Lower lobe of right lung (tissue), 2 donors: ENCODE data around the gene PODN. TPM values are rescaled to one million over a fixed set of nuclear protein-coding genes. Genes with fewer than 3 reads are reported as not detected.
A peak's percentile ranks its signal among the peaks of the same experiment; 100 is the strongest.

Experiments
- ATAC-seq, 2 donors: fragments of 200-7000 bp; cut with Tn5 transposase; one replicate each; pipeline ENCODE4 v1.9.1; 2020 to 2022; ENCODE audit warnings: mild to moderate bottlenecking in 2 of 2, moderate library complexity in 2 of 2
- DNase-seq: peaks from one replicate; pipeline ENCODE4 v3.0.0-alpha.2; 2020
- H3K27ac ChIP-seq: fragments of 200-600 bp; one replicate; pipeline ENCODE4 v1.8.0; 2022
- H3K27me3 ChIP-seq: fragments of 200-600 bp; one replicate; pipeline ENCODE4 v1.8.0; 2022; ENCODE audit warnings: low read depth
- H3K36me3 ChIP-seq: fragments of 200-600 bp; one replicate; pipeline ENCODE4 v1.8.0; 2022; ENCODE audit warnings: mild to moderate bottlenecking
- H3K4me1 ChIP-seq: fragments of 200-600 bp; one replicate; pipeline ENCODE4 v1.8.0; 2022
- H3K4me3 ChIP-seq: fragments of 200-600 bp; one replicate; pipeline ENCODE4 v1.8.0; 2022; ENCODE audit warnings: mild to moderate bottlenecking
- H3K9me3 ChIP-seq: fragments of 200-600 bp; one replicate; pipeline ENCODE4 v1.8.0; 2022
- intact Hi-C: fragments of 100-400 bp; cut with DNase I; formaldehyde crosslinking; loops from one replicate; pipeline ENCODE4 v1.11.0; 2022
- total RNA-seq: library from RNA; stranded (reverse); fragmentation: NEBNext Ultra II Directional; extraction: Animal tissue kit (Norgen Biotek cat#: 25700); gene quantifications from one replicate; pipeline ENCODE4 v1.2.1, GENCODE V29; 2021
- TF ChIP-seq, protein P1 (sequence below): fragments of 200-600 bp; IDR thresholded peaks from one replicate; pipeline ENCODE4 v1.8.0; 2022; ENCODE audit warnings: antibody characterized with exemption, mild to moderate bottlenecking
- donor health status: DM: no; HTN: yes; CAD: no; lungs with severe emphysema.

PODN gene
- total RNA-seq, 1 donor from 2014 or later = 64.0 TPM

DNA sequence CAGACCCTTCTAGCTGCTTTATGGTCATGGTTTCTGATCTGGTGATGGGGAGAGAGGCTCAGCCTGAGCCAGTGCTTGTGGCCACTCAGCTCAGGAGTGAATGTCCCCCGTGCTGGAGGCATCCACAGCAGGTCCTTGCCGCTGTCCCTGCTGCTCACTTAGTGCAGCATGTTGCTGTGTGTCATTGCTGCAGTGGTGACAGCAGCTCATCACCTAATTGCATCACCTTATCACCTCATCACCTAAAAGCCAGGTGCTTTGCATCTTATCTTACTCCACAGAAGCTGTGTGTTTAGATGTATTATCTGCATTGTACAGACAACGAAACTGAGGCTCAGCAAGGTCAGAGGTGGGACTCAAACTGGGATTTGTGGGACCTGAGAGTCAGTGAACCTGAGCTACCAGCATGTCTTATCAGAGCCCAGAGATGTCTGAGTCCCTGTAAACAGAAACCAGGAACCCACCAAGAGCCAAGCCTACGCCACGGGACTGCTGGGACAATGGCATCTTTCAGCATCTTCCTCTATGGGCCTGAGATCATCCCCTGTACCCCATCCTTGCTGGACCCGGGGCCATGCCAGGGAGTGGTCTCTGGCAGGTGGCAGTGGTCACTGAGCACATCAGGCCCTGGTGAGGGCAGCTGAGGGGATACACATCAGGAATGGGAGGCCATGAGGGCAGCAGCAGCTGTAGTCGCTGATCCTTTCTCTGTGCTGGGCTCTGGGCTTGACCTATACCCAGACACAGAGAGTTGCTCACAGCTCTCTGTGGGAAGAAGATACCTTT lies 6.5 kb downstream of the PODN start:
- H3K27me3 ChIP-seq = no peaks in the 10 kb centered on the region
- no peaks in the 10 kb centered on the region for H3K9me3 ChIP-seq
- no peak overlapping the region for H3K4me3 ChIP-seq
- no peak for ATAC-seq
- DNase-seq = peak; percentile 21
- intact Hi-C loops = no loop called here
- no peak overlapping the region for H3K27ac ChIP-seq
- H3K36me3 ChIP-seq = peaks cover 5% of the 10 kb centered on the region
- no peaks in the 10 kb centered on the region for H3K4me1 ChIP-seq
- TF ChIP-seq, protein P1, sequence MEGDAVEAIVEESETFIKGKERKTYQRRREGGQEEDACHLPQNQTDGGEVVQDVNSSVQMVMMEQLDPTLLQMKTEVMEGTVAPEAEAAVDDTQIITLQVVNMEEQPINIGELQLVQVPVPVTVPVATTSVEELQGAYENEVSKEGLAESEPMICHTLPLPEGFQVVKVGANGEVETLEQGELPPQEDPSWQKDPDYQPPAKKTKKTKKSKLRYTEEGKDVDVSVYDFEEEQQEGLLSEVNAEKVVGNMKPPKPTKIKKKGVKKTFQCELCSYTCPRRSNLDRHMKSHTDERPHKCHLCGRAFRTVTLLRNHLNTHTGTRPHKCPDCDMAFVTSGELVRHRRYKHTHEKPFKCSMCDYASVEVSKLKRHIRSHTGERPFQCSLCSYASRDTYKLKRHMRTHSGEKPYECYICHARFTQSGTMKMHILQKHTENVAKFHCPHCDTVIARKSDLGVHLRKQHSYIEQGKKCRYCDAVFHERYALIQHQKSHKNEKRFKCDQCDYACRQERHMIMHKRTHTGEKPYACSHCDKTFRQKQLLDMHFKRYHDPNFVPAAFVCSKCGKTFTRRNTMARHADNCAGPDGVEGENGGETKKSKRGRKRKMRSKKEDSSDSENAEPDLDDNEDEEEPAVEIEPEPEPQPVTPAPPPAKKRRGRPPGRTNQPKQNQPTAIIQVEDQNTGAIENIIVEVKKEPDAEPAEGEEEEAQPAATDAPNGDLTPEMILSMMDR = no peak

DNA sequence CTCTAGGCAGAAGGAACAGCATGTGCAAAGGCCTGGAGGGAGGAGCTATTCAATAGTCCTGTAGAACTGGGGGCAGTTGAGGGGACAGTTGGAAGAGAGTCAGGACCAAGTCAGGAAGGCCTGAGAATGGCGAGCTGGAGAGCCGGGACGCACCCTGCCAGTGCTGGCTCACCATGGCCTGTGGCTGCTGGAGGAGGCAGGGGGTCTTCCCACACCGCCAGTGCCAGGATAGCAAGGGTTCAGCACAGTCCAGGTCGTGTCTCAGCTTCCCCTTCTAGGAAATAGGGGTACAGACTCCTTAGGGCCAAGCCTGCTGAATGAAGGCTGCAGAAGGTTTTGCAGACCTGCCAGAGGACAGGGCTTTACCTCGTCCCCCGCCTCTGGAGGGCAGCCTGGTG lies 7.3 kb downstream of the PODN start:
- TF ChIP-seq, protein P1 = no peak
- DNase-seq = peak; percentile 25
- Histone ChIP-seq H3K4me3 (no peak overlapping the region), H3K36me3 (peaks cover 5% of the 10 kb centered on the region), H3K27ac (no peak overlapping the region), H3K27me3 (no peaks in the 10 kb centered on the region), H3K9me3 (no peaks in the 10 kb centered on the region), H3K4me1 (no peaks in the 10 kb centered on the region)
- intact Hi-C loops = no loop called here
- no peak for ATAC-seq

DNA sequence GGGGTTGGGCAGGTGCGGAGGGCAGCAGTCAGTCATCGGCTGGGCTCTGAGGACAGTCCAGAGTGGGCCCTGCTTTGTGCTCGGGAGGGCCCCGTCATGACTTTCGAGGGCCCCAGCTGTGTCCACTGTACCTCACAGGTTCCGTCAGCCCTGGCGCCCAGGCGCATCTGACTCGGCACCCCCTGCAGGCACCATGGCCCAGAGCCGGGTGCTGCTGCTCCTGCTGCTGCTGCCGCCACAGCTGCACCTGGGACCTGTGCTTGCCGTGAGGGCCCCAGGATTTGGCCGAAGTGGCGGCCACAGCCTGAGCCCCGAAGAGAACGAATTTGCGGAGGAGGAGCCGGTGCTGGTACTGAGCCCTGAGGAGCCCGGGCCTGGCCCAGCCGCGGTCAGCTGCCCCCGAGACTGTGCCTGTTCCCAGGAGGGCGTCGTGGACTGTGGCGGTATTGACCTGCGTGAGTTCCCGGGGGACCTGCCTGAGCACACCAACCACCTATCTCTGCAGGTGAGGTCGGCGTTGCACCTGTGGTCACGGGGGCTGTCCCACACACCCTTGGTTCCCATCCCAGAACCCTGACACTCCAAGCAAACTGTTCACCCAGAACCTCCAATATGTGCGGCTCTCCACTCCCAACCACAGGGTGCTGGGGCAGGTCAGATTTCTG lies 7.8 kb downstream of the PODN start:
- Histone ChIP-seq H3K27me3 (no peaks in the 10 kb centered on the region), H3K9me3 (no peaks in the 10 kb centered on the region), H3K27ac (no peak overlapping the region), H3K4me1 (no peaks in the 10 kb centered on the region), H3K4me3 (no peak overlapping the region), H3K36me3 (peaks cover 5% of the 10 kb centered on the region)
- peak in 1 of 2 donors; percentile 17 for ATAC-seq
- intact Hi-C loops = no loop called here
- TF ChIP-seq, protein P1 = no peak
- DNase-seq = peak; percentile 36

DNA sequence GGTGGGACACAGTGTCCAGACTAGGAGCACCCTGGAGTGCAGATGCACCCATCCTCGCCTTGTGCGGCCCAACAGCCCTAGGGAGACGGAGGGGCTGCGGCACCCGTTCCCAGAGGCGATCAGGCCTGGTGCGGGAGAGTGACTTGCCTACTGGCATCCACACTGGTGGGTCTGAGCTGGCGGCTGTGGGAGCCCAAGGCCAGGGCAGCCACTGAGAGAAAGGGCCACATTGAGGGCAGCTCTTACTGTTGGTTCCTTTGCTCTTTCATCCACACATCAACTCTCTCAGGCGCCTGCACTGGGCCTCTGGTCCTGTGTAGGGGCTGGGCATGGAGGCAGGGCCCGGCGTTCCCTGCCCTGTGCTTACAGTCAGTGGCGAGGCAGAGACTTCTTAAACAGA lies 8.6 kb downstream of the PODN start:
- Histone ChIP-seq H3K27me3 (no peaks in the 10 kb centered on the region), H3K9me3 (no peaks in the 10 kb centered on the region), H3K4me3 (no peak overlapping the region), H3K4me1 (no peaks in the 10 kb centered on the region), H3K27ac (no peak overlapping the region), H3K36me3 (peaks cover 5% of the 10 kb centered on the region)
- DNase-seq (peak; percentile 24), ATAC-seq (no peak)
- TF ChIP-seq, protein P1 = no peak
- intact Hi-C loops = no loop called here

- Histone ChIP-seq H3K27ac (no peak overlapping the region), H3K4me3 (no peak overlapping the region), H3K27me3 (no peaks in the 10 kb centered on the region), H3K36me3 (peaks cover 5% of the 10 kb centered on the region), H3K9me3 (no peaks in the 10 kb centered on the region), H3K4me1 (no peaks in the 10 kb centered on the region)
- intact Hi-C loops = no loop called here
- TF ChIP-seq, protein P1 = no peak
- peak; percentile 43 for DNase-seq
- ATAC-seq = no peak
These were observed 9.3 kb downstream of the PODN start for GRCh38 chr1:53071167-53071865.
